GM18505 (cell line): ENCODE measurements around the gene RNLS.
"Not testable (repeated sequence)": the region's sequence is repeated elsewhere in the genome, so short reads cannot be mapped to it uniquely, and the experiment has no call there.

Experiments used
- ATAC-seq: cut with Tn5 transposase; IDR thresholded peaks from one replicate; pipeline ENCODE4 v1.9.1; 2021; ENCODE audit not compliant: unreplicated experiment
- POLR2A ChIP-seq: IDR thresholded peaks from 4 replicates; pipeline ENCODE4 v1.6.1; 2011; ENCODE audit warnings: borderline replicate concordance; ENCODE audit not compliant: insufficient read depth, insufficient read length; ENCODE audit errors: extremely low read depth

Gene RNLS

GRCh38 chr10:88499569-88500470 lies 83.3 kb downstream of the RNLS start:
- TF ChIP-seq POLR2A, result no peak
- ATAC-seq, result no peak

- TF ChIP-seq POLR2A, result no peak
- ATAC-seq, result no peak
Observed at GRCh38 chr10:88497913-88498312, 85.2 kb downstream of the RNLS start.

GRCh38 chr10:88494537-88494936 lies 88.6 kb downstream of the RNLS start:
- TF ChIP-seq POLR2A, result no peak
- no peak for ATAC-seq

- TF ChIP-seq POLR2A, result no peak
- no peak for ATAC-seq
Observed at GRCh38 chr10:88493691-88494483, 89.2 kb downstream of the RNLS start.

GRCh38 chr10:88491314-88491713 lies 91.8 kb downstream of the RNLS start:
- no peak for ATAC-seq
- TF ChIP-seq POLR2A, result no peak

GRCh38 chr10:88490231-88490980 lies 92.7 kb downstream of the RNLS start:
- ATAC-seq, result no peak
- no peak for TF ChIP-seq POLR2A

- no peak for ATAC-seq
- TF ChIP-seq POLR2A, result no peak
Observed at GRCh38 chr10:88489107-88489506, 94.0 kb downstream of the RNLS start.

GRCh38 chr10:88486816-88487215 lies 96.3 kb downstream of the RNLS start:
- ATAC-seq, result not testable (repeated sequence)

- TF ChIP-seq POLR2A, result no peak
- no peak for ATAC-seq
Observed at GRCh38 chr10:88482220-88482619, 100.9 kb downstream of the RNLS start.

- ATAC-seq, result no peak
- no peak for TF ChIP-seq POLR2A
Observed at GRCh38 chr10:88478256-88478655, 104.9 kb downstream of the RNLS start.

GRCh38 chr10:88477343-88478085 lies 105.6 kb downstream of the RNLS start:
- TF ChIP-seq POLR2A, result no peak
- ATAC-seq, result no peak

- no peak for ATAC-seq
- TF ChIP-seq POLR2A, result no peak
Observed at GRCh38 chr10:88474884-88475844, 108.0 kb downstream of the RNLS start.
